ENCODE results near the gene ANKS1B.

ANKS1B gene

GRCh38 chr12:99232324-99232723 lies 752.4 kb downstream of the ANKS1B start:
- CTCF ChIA-PET: no interaction called here
- POLR2A ChIA-PET (ENCODE audit: low non-redundant PET): no interaction called here
- DNase-seq (ENCODE audit: low spot score): no peak
- TF ChIP-seq CTCF (conservative IDR thresholded peaks at IDR 0.05; ENCODE audit: low read depth): no peak
- H3K27ac ChIP-seq: no peak overlapping the region

GRCh38 chr12:99231031-99231430 lies 753.7 kb downstream of the ANKS1B start:
- ChIA-PET POLR2A (ENCODE audit: low non-redundant PET) (no interaction called here), CTCF (interaction anchor here (0.6 kb wide), 1 partner anchor 126 kb away, joined by 4 read pairs; no protein-coding TSS in a partner anchor)
- H3K27ac ChIP-seq: no peak overlapping the region
- DNase-seq (ENCODE audit: low spot score): no peak
- no peak for TF ChIP-seq CTCF (conservative IDR thresholded peaks at IDR 0.05; ENCODE audit: low read depth)

DNA sequence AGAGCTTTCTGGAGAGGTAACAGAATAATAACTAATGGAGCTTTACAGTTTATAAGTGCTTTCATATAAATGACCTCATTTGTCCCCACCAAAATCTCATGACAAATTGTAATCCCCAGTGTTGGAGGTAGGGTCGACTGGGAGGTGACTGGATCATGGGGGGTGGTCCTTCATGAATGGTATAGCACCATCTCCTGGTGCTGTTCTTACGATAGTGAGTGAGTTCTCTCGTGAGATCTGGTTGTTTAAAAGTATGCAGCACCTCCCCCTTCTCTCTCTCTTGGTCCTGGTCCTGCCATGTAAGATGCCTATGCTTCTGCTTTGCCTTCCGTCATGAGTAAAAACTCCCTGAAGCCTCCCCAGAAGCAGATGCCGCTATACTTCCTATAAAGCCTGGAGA lies 760.5 kb downstream of the ANKS1B start:
- no peak for DNase-seq (ENCODE audit: low spot score)
- POLR2A ChIA-PET (ENCODE audit: low non-redundant PET): no interaction called here
- TF ChIP-seq CTCF (conservative IDR thresholded peaks at IDR 0.05; ENCODE audit: low read depth): no peak
- no peak overlapping the region for H3K27ac ChIP-seq
- CTCF ChIA-PET: no interaction called here

- H3K27ac ChIP-seq: no peak overlapping the region
- POLR2A ChIA-PET (ENCODE audit: low non-redundant PET): no interaction called here
- CTCF ChIA-PET: no interaction called here
- DNase-seq (ENCODE audit: low spot score): no peak
- no peak for TF ChIP-seq CTCF (conservative IDR thresholded peaks at IDR 0.05; ENCODE audit: low read depth)
Observed at GRCh38 chr12:99223579-99223978, 761.2 kb downstream of the ANKS1B start.

GRCh38 chr12:99213047-99213446 lies 771.7 kb downstream of the ANKS1B start:
- no peak for DNase-seq (ENCODE audit: low spot score)
- TF ChIP-seq CTCF (conservative IDR thresholded peaks at IDR 0.05; ENCODE audit: low read depth): no peak
- no peak overlapping the region for H3K27ac ChIP-seq
- ChIA-PET POLR2A (ENCODE audit: low non-redundant PET) (no interaction called here), CTCF (no interaction called here)

DNA sequence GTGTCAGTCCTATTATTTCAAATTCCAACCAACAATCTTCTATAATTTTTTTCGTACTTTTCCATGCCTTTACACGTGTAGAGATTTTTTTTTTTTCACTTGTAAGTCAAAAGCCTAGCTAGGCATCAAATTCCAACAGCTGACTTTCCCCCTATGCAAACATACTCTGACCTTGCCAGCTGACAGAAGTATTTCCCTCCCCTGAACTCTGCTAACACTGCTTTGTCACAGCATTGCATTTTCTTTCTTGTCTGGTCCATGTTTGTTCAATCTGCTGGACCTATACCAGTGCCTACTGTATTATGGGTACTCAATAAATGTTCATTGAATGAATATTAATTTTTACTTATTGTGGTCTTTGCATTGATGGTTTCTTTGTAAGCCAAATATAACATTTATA lies 772.5 kb downstream of the ANKS1B start:
- ChIA-PET POLR2A (ENCODE audit: low non-redundant PET) (no interaction called here), CTCF (no interaction called here)

More for the DNA sequence above, 772.5 kb downstream of the ANKS1B start:
- no peak for DNase-seq (ENCODE audit: low spot score)
- no peak for TF ChIP-seq CTCF (conservative IDR thresholded peaks at IDR 0.05; ENCODE audit: low read depth)
- no peak overlapping the region for H3K27ac ChIP-seq
